NCI-H2196 (cell line): ENCODE data around the gene NPC1L1.
A peak's percentile ranks its signal among the peaks of the same experiment; 100 is the strongest.
"Not testable (repeated sequence)": the region's sequence is repeated elsewhere in the genome, so short reads cannot be mapped to it uniquely, and the experiment has no call there.

ENCODE experiments used
- DNase-seq: peaks from one replicate; lab custom pipeline; 2025; ENCODE audit not compliant: unreplicated experiment; lab: John Stamatoyannopoulos, UW

Gene NPC1L1

GRCh38 chr7:44506592-44507288, 34.4 kb downstream of the NPC1L1 start:
- DNase-seq = not testable (repeated sequence)

- DNase-seq = no peak
Observed at GRCh38 chr7:44505595-44505994, 35.5 kb downstream of the NPC1L1 start.

GRCh38 chr7:44498230-44498954, 42.7 kb downstream of the NPC1L1 start:
- DNase-seq = no peak

- no peak for DNase-seq
Observed at GRCh38 chr7:44497155-44498027, 43.7 kb downstream of the NPC1L1 start.

- no peak for DNase-seq
Observed at GRCh38 chr7:44496385-44496784, 44.7 kb downstream of the NPC1L1 start.

GRCh38 chr7:44494960-44495359, 46.2 kb downstream of the NPC1L1 start:
- no peak for DNase-seq

GRCh38 chr7:44491229-44491628, 49.9 kb downstream of the NPC1L1 start:
- DNase-seq = no peak

GRCh38 chr7:44490351-44491200, 50.6 kb downstream of the NPC1L1 start, which contains the start of gene NUDCD3:
Gene NUDCD3, minus strand, starts transcription at chr7:44490658. Its CDS starts 58 bp downstream, at chr7:44490600.
- DNase-seq = peak; percentile 87

GRCh38 chr7:44489955-44490350, 51.2 kb downstream of the NPC1L1 start:
- DNase-seq = no peak

GRCh38 chr7:44488955-44489354, 52.2 kb downstream of the NPC1L1 start:
- no peak for DNase-seq

- peak; percentile 16 for DNase-seq
Observed at GRCh38 chr7:44486693-44487092, 54.4 kb downstream of the NPC1L1 start.

GRCh38 chr7:44486001-44486400, 55.1 kb downstream of the NPC1L1 start:
- DNase-seq = no peak

- DNase-seq = no peak
Observed at GRCh38 chr7:44484482-44485313, 56.4 kb downstream of the NPC1L1 start.

GRCh38 chr7:44482502-44483485, 58.3 kb downstream of the NPC1L1 start:
- no peak for DNase-seq

GRCh38 chr7:44477938-44478337, 63.2 kb downstream of the NPC1L1 start:
- DNase-seq = no peak

- DNase-seq = peak; percentile 90
Observed at GRCh38 chr7:44477063-44477830, 63.9 kb downstream of the NPC1L1 start.

GRCh38 chr7:44476313-44476712, 64.8 kb downstream of the NPC1L1 start:
- no peak for DNase-seq

- no peak for DNase-seq
Observed at GRCh38 chr7:44473295-44473694, 67.8 kb downstream of the NPC1L1 start.
